Measurements from ENCODE around the gene ARHGAP10. TPM values are rescaled to one million over a fixed set of nuclear protein-coding genes. Genes with fewer than 3 reads are reported as not detected.

Gene ARHGAP10
- total RNA-seq, 1 experiment from 2014 or later, result 11.7 TPM

GRCh38 chr4:147913137-147913536, 181.2 kb downstream of the ARHGAP10 start:
- DNase-seq (ENCODE audit: low read depth, low spot score), result no peak
- TF ChIP-seq CTCF (IDR thresholded peaks at IDR 0.05) (no peak), REST (IDR thresholded peaks at IDR 0.05; ENCODE audit: insufficient read depth in 1 of 2, low read depth in 2 of 2, low read length in 1 of 2) (no peak)
- Histone ChIP-seq H3K36me3 (ENCODE audit: control insufficient read depth, insufficient read depth, low read length) (no peaks in the 10 kb centered on the region), H3K27ac (ENCODE audit: low read length) (no peak overlapping the region), H3K9me3 (ENCODE audit: control insufficient read depth, insufficient read depth, low read depth, low read length) (no peaks in the 10 kb centered on the region), H3K4me1 (ENCODE audit: control insufficient read depth, insufficient read depth, low read length) (no peaks in the 10 kb centered on the region), H3K4me3 (ENCODE audit: low read depth in 2 of 2, low read length in 2 of 2) (no peak overlapping the region), H3K27me3 (ENCODE audit: control insufficient read depth, insufficient read depth, low read length) (no peaks in the 10 kb centered on the region)
- BruUV-seq (replicated peaks), result no TSS peak
- no peak for ATAC-seq
- CTCF ChIA-PET, result no interaction called here
- POLR2A ChIA-PET, result no interaction called here
- in situ Hi-C loops (cut with HindIII; ENCODE audit: low pct_unique_long_range_greater_than_20kb, low sequenced_read_pairs) (no loop called here), intact Hi-C loops (cut with micrococcal nuclease; ENCODE audit: unreplicated experiment) (no loop called here)

DNA sequence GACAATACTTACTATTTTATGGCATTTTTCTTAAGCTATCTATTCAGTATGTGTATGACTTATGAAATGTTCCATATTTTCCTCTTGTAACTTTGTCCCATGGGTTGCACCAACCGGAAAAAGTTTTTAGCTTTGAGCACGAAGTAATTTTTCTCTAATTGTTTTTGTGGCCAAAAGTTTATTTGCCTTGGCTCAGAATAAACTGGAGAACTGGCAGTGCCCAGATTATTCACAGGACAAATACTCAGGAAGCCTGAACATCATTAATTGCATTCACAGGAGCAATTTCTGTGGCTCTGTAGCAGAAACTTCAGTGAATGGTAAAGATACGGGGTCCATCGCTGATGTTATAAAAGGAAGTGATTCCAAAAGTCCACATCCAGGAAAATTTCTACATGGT, 184.5 kb downstream of the ARHGAP10 start:
- in situ Hi-C loops (cut with HindIII; ENCODE audit: low pct_unique_long_range_greater_than_20kb, low sequenced_read_pairs), result no loop called here
- intact Hi-C loops (cut with micrococcal nuclease; ENCODE audit: unreplicated experiment), result no loop called here

More for the DNA sequence above, 184.5 kb downstream of the ARHGAP10 start:
- Histone ChIP-seq H3K36me3 (ENCODE audit: control insufficient read depth, insufficient read depth, low read length) (no peaks in the 10 kb centered on the region), H3K9me3 (ENCODE audit: control insufficient read depth, insufficient read depth, low read depth, low read length) (no peaks in the 10 kb centered on the region), H3K27ac (ENCODE audit: low read length) (no peak overlapping the region), H3K4me3 (ENCODE audit: low read depth in 2 of 2, low read length in 2 of 2) (no peak overlapping the region), H3K27me3 (ENCODE audit: control insufficient read depth, insufficient read depth, low read length) (no peaks in the 10 kb centered on the region), H3K4me1 (ENCODE audit: control insufficient read depth, insufficient read depth, low read length) (no peaks in the 10 kb centered on the region)
- POLR2A ChIA-PET, result no interaction called here
- BruUV-seq (replicated peaks), result no TSS peak
- TF ChIP-seq SIN3A (IDR thresholded peaks at IDR 0.05; ENCODE audit: borderline replicate concordance, insufficient read depth, low read depth, low read length) (no peak), TCF7L2 (IDR thresholded peaks at IDR 0.05; ENCODE audit: low read depth, low read length) (no peak), POLR2AphosphoS5 (IDR thresholded peaks at IDR 0.05; ENCODE audit: low read depth, low read length) (no peak), REST (IDR thresholded peaks at IDR 0.05; ENCODE audit: insufficient read depth in 1 of 2, low read depth in 2 of 2, low read length in 1 of 2) (no peak), CTCF (IDR thresholded peaks at IDR 0.05) (no peak)
- DNase-seq (ENCODE audit: low read depth, low spot score), result no peak
- CTCF ChIA-PET, result no interaction called here
- ATAC-seq, result no peak

All from Panc1 (cell line).